ENCODE measurements around the gene BATF2.
"Not testable (repeated sequence)": the region's sequence is repeated elsewhere in the genome, so short reads cannot be mapped to it uniquely, and the experiment has no call there.

The BATF2 gene

DNA sequence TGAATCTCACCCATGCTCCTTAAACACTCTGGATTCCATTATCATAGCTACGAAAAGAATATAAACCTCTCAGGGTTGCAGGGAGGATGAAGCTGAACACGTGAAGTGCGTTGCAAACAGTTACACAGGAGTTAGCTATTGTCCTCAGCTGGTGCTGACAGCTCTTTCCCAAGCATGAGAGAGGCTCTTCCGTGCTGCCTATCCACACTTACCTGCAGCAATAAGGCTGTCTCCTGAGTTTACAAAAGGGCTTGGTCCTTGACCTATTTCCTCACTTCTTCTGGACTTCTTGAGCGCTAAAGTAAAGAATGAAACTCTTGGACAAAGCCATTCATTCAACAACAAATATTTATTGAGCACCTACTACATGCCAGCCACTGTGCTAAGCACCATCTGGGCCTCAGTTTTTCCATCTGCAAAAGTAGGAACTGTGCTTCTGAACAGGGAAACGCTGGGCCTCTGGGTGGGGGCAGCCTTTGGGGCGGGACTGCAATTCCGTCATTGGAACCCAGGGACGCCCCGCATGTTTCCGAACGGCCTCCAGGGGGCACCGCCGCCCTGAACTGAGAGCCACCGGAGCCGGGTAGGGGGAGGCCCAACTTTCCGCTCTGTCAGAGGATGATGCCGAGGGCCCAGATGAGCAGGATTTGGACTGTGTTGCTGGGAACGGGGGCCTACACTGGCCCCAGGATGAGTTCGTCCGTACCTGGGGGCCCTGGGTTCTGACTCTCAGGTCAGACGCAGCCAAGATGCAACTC is 16.5 kb upstream of the BATF2 start:
- H3K4me1 ChIP-seq (ENCODE audit: insufficient read depth, insufficient read length): peaks cover 3% of the 10 kb centered on the region

GRCh38 chr11:65008873-65009272 is 12.1 kb upstream of the BATF2 start:
- no peak for DNase-seq (ENCODE audit: low read depth, low spot score)
- Histone ChIP-seq H3K9ac (ENCODE audit: insufficient read length, low read depth) (no peak overlapping the region), H3K27me3 (ENCODE audit: insufficient read depth, insufficient read length) (no peaks in the 10 kb centered on the region), H3K9me3 (ENCODE audit: insufficient read depth, low read length) (peaks cover 17% of the 10 kb centered on the region; the same call in 1 of the 2 replicates), H3K36me3 (ENCODE audit: insufficient read depth, insufficient read length, low read length) (no peaks in the 10 kb centered on the region), H3K4me3 (ENCODE audit: insufficient read length, low read depth) (no peak overlapping the region), H3K4me1 (ENCODE audit: insufficient read depth, insufficient read length) (no peaks in the 10 kb centered on the region)
- TF ChIP-seq ZNF274 (IDR thresholded peaks at IDR 0.05; ENCODE audit: low read depth, low read length) (no peak), SUZ12 (IDR thresholded peaks at IDR 0.05; ENCODE audit: extremely low read depth, insufficient read depth, insufficient read length) (no peak), YY1 (IDR thresholded peaks at IDR 0.05; ENCODE audit: insufficient read depth, insufficient read length) (no peak)

More for the DNA sequence above, 16.5 kb upstream of the BATF2 start:
- Histone ChIP-seq H3K27me3 (ENCODE audit: insufficient read depth, insufficient read length) (no peaks in the 10 kb centered on the region), H3K9ac (ENCODE audit: insufficient read length, low read depth) (peak overlapping the region; percentile 91), H3K36me3 (ENCODE audit: insufficient read depth, insufficient read length, low read length) (peaks cover 19% of the 10 kb centered on the region), H3K9me3 (ENCODE audit: insufficient read depth, low read length) (peaks cover 48% of the 10 kb centered on the region; the same call in 1 of the 2 replicates), H3K4me3 (ENCODE audit: insufficient read length, low read depth) (peak overlapping the region; percentile 68)
- TF ChIP-seq YY1 (IDR thresholded peaks at IDR 0.05; ENCODE audit: insufficient read depth, insufficient read length) (no peak), SUZ12 (IDR thresholded peaks at IDR 0.05; ENCODE audit: extremely low read depth, insufficient read depth, insufficient read length) (no peak), ZNF274 (IDR thresholded peaks at IDR 0.05; ENCODE audit: low read depth, low read length) (no peak)
- peak; percentile 70 for DNase-seq (ENCODE audit: low read depth, low spot score)

DNA sequence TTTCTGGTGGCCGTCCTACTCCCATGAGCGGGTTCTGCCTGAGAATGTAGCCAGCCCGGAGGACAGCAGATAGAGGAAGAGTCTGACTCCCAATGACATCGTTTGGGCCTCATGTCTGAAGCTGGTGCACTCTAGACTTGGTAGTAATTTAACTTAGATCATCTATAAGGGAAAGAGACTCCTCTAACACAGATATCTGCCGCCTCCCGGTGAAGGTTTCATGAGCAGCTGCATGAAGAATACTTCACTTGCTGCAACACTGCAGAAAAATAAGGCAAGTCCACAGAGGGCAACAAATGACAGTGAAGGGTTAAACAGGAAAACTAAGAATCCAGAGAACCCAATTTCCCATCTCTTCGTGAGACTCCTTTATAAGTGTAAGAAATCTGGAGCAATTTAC is 11.2 kb upstream of the BATF2 start:
- peaks cover 13% of the 10 kb centered on the region; the same call in 1 of the 2 replicates for H3K9me3 ChIP-seq (ENCODE audit: insufficient read depth, low read length)
- no peaks in the 10 kb centered on the region for H3K36me3 ChIP-seq (ENCODE audit: insufficient read depth, insufficient read length, low read length)
- no peak for DNase-seq (ENCODE audit: low read depth, low spot score)
- H3K4me3 ChIP-seq (ENCODE audit: insufficient read length, low read depth): no peak overlapping the region
- H3K9ac ChIP-seq (ENCODE audit: insufficient read length, low read depth): no peak overlapping the region
- no peaks in the 10 kb centered on the region for H3K27me3 ChIP-seq (ENCODE audit: insufficient read depth, insufficient read length)
- TF ChIP-seq SUZ12 (IDR thresholded peaks at IDR 0.05; ENCODE audit: extremely low read depth, insufficient read depth, insufficient read length) (no peak), ZNF274 (IDR thresholded peaks at IDR 0.05; ENCODE audit: low read depth, low read length) (no peak), YY1 (IDR thresholded peaks at IDR 0.05; ENCODE audit: insufficient read depth, insufficient read length) (no peak)
- H3K4me1 ChIP-seq (ENCODE audit: insufficient read depth, insufficient read length): no peaks in the 10 kb centered on the region

DNA sequence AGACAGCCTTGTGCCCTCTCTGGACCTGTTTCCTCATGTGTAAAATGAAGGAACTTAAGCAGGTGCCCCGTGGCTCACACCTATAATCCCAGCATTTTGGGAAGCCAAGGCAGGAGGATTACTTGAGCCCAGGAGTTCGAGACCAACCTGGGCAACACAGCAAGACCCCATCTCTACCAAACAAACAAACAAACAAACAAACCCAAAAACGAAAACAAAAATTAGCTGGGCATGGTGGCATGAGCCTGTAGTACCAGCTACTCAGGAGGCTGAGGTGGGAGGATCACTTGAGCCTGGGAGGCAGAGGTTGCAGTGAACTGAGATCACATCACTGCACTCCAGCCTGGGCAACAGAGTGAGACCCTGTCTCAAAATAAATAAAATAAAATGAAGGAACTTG is 7.2 kb upstream of the BATF2 start:
- H3K27me3 ChIP-seq (ENCODE audit: insufficient read depth, insufficient read length): not testable (repeated sequence)

DNA sequence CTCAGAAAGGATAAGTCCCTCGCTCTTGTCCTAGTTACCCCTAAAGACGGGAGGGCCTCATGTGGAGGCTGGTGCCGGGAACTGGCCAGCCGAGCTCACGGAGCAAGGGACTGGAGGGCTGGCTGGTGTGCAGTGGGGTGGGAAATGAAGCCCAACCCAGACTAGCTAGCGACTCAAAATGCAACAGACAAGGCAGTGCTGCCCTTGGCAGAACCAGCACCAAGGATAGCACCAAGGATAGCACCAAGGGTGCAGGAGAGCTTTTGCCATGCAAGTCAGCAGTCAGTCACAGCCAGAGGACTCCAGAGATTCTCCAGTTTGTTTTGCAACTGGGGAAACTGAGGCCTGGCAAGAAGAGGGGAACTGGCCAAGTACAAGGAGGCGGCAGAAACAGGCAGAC is 6.5 kb upstream of the BATF2 start:
- no peaks in the 10 kb centered on the region for H3K4me1 ChIP-seq (ENCODE audit: insufficient read depth, insufficient read length)
- H3K9ac ChIP-seq (ENCODE audit: insufficient read length, low read depth): no peak overlapping the region
- DNase-seq (ENCODE audit: low read depth, low spot score): no peak
- TF ChIP-seq YY1 (IDR thresholded peaks at IDR 0.05; ENCODE audit: insufficient read depth, insufficient read length) (no peak), ZNF274 (IDR thresholded peaks at IDR 0.05; ENCODE audit: low read depth, low read length) (no peak), SUZ12 (IDR thresholded peaks at IDR 0.05; ENCODE audit: extremely low read depth, insufficient read depth, insufficient read length) (no peak)
- H3K36me3 ChIP-seq (ENCODE audit: insufficient read depth, insufficient read length, low read length): no peaks in the 10 kb centered on the region
- no peak overlapping the region for H3K4me3 ChIP-seq (ENCODE audit: insufficient read length, low read depth)
- H3K27me3 ChIP-seq (ENCODE audit: insufficient read depth, insufficient read length): no peaks in the 10 kb centered on the region
- no peaks in the 10 kb centered on the region for H3K9me3 ChIP-seq (ENCODE audit: insufficient read depth, low read length)

More for the DNA sequence above, 7.2 kb upstream of the BATF2 start:
- H3K4me3 ChIP-seq (ENCODE audit: insufficient read length, low read depth); H3K9me3 ChIP-seq (ENCODE audit: insufficient read depth, low read length); DNase-seq (ENCODE audit: low read depth, low spot score); H3K9ac ChIP-seq (ENCODE audit: insufficient read length, low read depth); H3K4me1 ChIP-seq (ENCODE audit: insufficient read depth, insufficient read length); H3K36me3 ChIP-seq (ENCODE audit: insufficient read depth, insufficient read length, low read length): not testable (repeated sequence)

DNA sequence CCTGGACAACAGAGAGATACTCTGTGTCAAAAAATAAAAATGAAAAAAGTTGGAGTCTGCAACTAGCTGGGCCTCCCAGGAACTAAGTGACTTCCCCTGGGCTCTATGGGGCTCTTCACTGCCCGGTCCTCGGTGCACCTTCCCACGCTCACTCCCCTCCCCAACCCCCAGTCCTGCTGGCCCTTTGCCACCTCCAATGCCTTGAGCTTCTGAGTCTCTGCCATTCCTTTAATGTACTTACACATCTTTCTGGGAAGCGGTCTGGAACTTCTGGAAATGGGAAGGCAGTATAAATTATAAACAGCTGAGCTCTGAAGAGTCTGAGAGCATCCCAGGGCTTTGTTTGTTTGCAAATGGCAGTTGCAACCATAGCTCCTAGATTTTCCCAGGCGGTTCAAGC is 5.9 kb upstream of the BATF2 start:
- Histone ChIP-seq H3K4me1 (ENCODE audit: insufficient read depth, insufficient read length) (no peaks in the 10 kb centered on the region), H3K4me3 (ENCODE audit: insufficient read length, low read depth) (no peak overlapping the region), H3K27me3 (ENCODE audit: insufficient read depth, insufficient read length) (no peaks in the 10 kb centered on the region), H3K9me3 (ENCODE audit: insufficient read depth, low read length) (no peaks in the 10 kb centered on the region), H3K9ac (ENCODE audit: insufficient read length, low read depth) (no peak overlapping the region), H3K36me3 (ENCODE audit: insufficient read depth, insufficient read length, low read length) (no peaks in the 10 kb centered on the region)
- DNase-seq (ENCODE audit: low read depth, low spot score): no peak
- TF ChIP-seq SUZ12 (IDR thresholded peaks at IDR 0.05; ENCODE audit: extremely low read depth, insufficient read depth, insufficient read length): no peak
- no peak for TF ChIP-seq ZNF274 (IDR thresholded peaks at IDR 0.05; ENCODE audit: low read depth, low read length)
- no peak for TF ChIP-seq YY1 (IDR thresholded peaks at IDR 0.05; ENCODE audit: insufficient read depth, insufficient read length)

DNA sequence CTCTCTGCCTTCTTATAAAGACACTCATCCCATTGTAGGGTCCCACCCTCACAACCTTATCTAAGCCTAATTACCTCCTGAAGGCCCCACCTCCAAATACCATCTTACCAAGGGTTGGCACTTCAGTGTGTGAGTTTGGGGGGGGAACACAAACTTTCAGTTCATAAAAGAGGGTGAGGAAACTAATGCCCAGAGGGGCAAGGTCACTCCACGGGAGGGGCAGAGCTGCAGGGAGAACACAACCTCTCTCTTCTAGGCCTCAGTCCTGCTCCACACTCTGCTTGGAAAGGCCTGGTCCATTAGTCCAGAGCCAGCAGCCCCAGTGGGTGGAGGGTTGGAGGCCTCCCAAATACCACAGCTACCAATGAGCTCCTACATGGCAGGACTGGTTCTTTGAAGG is 2.7 kb upstream of the BATF2 start:
- H3K9ac ChIP-seq (ENCODE audit: insufficient read length, low read depth): no peak overlapping the region
- no peaks in the 10 kb centered on the region for H3K27me3 ChIP-seq (ENCODE audit: insufficient read depth, insufficient read length)
- DNase-seq (ENCODE audit: low read depth, low spot score): no peak
- H3K36me3 ChIP-seq (ENCODE audit: insufficient read depth, insufficient read length, low read length): no peaks in the 10 kb centered on the region
- TF ChIP-seq ZNF274 (IDR thresholded peaks at IDR 0.05; ENCODE audit: low read depth, low read length) (no peak), YY1 (IDR thresholded peaks at IDR 0.05; ENCODE audit: insufficient read depth, insufficient read length) (no peak), SUZ12 (IDR thresholded peaks at IDR 0.05; ENCODE audit: extremely low read depth, insufficient read depth, insufficient read length) (no peak)
- peaks cover 3% of the 10 kb centered on the region for H3K4me1 ChIP-seq (ENCODE audit: insufficient read depth, insufficient read length)
- no peaks in the 10 kb centered on the region for H3K9me3 ChIP-seq (ENCODE audit: insufficient read depth, low read length)
- no peak overlapping the region for H3K4me3 ChIP-seq (ENCODE audit: insufficient read length, low read depth)

All from NT2/D1 (cell line).